Choroid plexus epithelial cell (primary cell): ENCODE results near the gene IL32.
"Not testable (repeated sequence)": the region's sequence is repeated elsewhere in the genome, so short reads cannot be mapped to it uniquely, and the experiment has no call there.

Experiments used
- DNase-seq: peaks from one replicate; pipeline ENCODE4 v3.0.0-alpha.2; 2010; ENCODE audit warnings: low read depth
- H3K4me3 ChIP-seq: 2 replicates; pipeline ENCODE4 v1.5.1; 2011; ENCODE audit warnings: low read depth, mild to moderate bottlenecking, control low read depth, low read length, moderate library complexity
- CTCF ChIP-seq: conservative IDR thresholded peaks from 2 replicates; pipeline ENCODE4 v1.5.1; 2011; ENCODE audit warnings: low read depth, mild to moderate bottlenecking, control low read depth, inconsistent platforms, low read length, moderate library complexity

IL32 gene

GRCh38 chr16:3080024-3080423 is 14.6 kb downstream of the IL32 start:
- DNase-seq = no peak
- no peak overlapping the region for H3K4me3 ChIP-seq
- no peak for TF ChIP-seq CTCF

DNA sequence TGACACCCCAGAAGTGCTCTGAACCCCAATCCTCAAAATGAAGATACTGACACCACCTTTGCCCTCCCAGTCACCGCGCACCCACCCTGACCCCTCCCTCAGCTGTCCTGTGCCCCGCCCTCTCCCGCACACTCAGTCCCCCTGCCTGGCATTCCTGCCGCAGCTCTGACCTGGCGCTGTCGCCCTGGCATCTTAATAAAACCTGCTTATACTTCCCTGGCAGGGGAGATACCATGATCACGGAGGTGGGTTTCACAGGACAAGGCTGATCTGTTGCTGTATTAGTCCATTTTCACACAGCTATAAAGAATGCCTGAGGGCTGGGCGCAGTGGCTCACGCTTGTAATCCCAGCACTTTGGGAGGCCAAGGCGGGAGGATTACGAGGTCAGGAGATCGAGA is 16.5 kb downstream of the IL32 start:
- DNase-seq, H3K4me3 ChIP-seq: not testable (repeated sequence)

DNA sequence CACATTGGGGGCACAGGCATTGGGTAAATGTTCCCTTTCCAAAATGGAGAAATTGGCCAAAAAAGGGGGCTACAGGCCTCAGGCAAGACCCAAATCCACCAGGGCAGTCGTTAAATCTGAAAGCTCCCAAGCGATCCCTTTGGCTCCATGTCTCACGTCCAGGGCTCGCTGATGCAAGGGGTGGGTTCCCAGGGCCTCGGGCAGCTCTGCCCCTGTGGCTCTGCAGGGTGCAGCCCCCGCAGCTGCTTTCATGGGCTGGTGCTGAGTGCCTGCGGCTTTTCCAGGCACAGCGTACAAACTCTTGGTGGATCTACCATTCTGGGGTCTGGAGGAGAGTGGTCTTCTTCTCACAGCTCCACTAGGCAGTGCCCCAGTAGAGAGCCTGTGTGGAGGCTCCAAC is 18.0 kb downstream of the IL32 start:
- H3K4me3 ChIP-seq, DNase-seq: not testable (repeated sequence)

DNA sequence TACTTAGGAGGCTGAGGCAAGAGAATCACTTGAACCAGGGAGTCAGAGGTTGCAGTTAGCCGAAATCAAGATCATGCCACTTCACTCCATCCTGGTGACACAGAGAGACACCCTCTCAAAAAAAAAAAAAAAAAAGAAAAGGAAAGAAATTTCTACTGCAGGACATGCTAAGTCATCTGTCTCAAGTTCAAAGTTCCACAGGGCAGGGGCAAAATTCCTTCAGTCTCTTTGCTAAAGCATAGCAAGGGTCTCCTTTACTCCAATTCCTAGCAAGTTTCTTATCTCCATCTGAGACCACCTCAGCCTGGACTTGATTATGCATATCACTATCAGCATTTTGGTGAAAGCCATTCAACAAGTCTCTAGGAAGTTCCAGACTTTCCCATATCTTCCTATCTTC is 19.1 kb downstream of the IL32 start:
- no peak for DNase-seq
- no peak overlapping the region for H3K4me3 ChIP-seq
- TF ChIP-seq CTCF = no peak

GRCh38 chr16:3084969-3085670 is 19.7 kb downstream of the IL32 start:
- TF ChIP-seq CTCF = no peak
- no peak overlapping the region for H3K4me3 ChIP-seq

GRCh38 chr16:3085868-3086595 is 20.6 kb downstream of the IL32 start:
- no peak for DNase-seq

More at GRCh38 chr16:3084969-3085670, 19.7 kb downstream of the IL32 start:
- DNase-seq = no peak

GRCh38 chr16:3086596-3087242 is 21.3 kb downstream of the IL32 start:
- H3K4me3 ChIP-seq = no peak overlapping the region
- TF ChIP-seq CTCF = no peak
- DNase-seq = no peak

More at GRCh38 chr16:3085868-3086595, 20.6 kb downstream of the IL32 start:
- TF ChIP-seq CTCF = no peak
- no peak overlapping the region for H3K4me3 ChIP-seq
